ENCODE measurements around the gene DUSP2.

Gene DUSP2

DNA sequence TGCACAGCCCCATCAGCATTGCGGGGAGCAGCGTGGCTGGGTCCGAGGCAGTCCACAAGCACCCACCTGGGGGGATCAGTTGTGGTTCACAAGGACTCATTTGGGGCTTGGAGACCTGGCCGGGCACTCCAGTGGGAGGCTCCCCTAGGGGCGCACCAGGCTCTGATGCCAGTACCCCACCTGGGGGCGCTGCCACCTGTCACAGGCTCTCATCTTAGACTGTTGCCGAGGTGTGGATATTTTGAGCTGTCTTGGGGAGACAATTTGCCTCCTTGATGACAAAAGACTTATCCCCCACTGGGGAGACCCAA is 31.9 kb downstream of the DUSP2 start:
- DNase-seq, result no peak

- DNase-seq, result no peak
Measured at GRCh38 chr2:96112501-96113366, 32.5 kb downstream of the DUSP2 start.

DNA sequence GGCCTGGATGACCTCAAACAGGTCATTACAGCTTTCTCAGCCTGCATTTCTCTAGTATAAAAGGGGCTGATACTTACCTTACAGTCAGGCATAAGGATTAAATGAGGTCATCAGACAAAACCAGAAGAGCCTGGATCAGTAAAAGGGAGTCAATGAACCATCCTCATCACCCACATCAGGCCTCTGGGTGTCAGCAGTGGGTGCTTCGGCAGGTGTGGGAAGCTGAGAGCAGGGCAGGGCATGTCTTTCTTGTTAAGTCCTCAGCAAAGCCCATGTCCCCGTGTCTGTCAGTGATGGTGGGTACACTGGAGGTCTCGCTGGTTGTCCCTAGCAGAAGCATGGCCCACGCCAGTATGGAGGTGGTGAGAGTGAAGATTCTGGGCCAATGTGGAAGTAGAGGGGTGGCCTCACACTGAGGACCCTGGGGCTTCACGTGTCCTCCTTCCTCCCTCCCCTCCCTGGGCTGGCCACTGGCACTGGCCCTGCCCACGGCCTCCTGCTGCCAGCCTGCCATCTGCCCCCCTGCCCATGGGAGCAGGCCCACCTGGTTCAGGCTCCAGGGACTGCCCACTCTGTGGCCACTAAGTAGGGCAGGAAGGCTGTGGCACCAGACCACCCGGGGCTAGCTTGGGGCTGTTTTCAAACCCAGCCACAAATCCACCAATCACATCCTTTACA is 33.3 kb downstream of the DUSP2 start:
- no peak for DNase-seq

DNA sequence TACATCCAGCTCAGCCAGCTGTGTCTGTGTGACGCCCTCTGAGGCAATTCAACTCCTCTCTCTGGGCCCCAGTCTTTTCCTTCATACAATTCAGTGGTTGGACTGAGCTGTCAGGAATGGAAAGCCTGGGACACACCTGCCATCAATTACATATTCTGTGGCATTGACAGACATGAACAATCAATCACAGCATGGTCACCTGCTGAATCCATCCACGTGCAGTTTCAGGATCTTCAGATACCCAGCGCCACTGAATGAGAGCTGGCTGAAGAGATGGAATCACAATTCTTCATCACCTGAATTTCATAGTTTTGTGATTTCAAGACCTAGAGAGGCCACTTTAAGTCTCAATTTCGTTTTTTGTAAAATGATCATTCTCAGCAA is 34.0 kb downstream of the DUSP2 start:
- DNase-seq, result no peak

DNA sequence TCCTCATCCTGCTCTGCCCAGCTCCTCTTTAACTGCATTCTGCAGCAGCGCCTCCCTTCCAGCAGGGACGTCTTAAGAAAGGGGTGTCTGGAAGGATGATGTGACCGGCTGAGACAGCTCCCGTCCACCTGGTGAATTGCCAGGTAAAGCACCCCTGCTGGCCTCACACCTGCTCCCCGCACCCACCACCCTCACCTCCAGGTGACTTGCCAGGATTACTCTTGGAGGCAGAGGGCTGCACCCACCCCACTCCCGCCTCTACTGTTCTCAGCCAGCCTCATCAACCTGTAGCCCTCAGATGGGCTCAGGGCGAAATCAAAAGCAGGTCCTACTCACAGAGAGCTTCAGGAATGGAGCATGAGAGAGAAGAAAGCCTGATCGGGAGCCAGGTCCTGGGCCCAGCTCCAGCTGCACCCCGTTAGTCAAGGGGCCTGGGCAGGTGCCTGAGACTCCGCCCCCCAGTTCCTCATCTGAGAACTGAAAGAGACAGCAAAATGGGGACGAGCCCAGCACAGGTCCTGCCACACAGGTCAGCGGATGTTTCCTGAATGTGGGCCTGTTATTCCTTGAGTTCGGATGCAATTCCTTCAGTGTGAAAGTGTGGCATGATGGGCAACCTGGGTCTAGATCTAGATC is 34.5 kb downstream of the DUSP2 start:
- no peak for DNase-seq

GRCh38 chr2:96109931-96110511 is 35.2 kb downstream of the DUSP2 start:
- DNase-seq, result no peak

DNA sequence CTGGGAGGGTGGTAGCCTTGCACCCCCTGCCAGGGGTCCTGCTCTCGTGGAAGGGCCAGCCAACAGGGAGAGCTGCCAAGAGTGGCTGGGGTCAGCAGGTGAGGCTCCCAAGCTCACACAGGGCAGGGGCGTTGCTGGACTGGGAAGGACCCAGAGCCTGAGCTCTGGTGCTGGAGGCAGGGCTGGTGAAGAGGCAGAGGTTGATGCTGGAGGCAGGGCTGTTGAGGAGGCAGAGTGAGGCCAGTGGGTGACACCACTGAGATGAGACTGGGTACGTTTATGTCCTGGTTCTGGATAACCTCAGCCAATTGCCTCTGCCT is 35.9 kb downstream of the DUSP2 start:
- DNase-seq, result no peak

- DNase-seq, result no peak
Measured at GRCh38 chr2:96108541-96109360, 36.5 kb downstream of the DUSP2 start.

- no peak for DNase-seq
Measured at GRCh38 chr2:96108151-96108540, 37.1 kb downstream of the DUSP2 start.

DNA sequence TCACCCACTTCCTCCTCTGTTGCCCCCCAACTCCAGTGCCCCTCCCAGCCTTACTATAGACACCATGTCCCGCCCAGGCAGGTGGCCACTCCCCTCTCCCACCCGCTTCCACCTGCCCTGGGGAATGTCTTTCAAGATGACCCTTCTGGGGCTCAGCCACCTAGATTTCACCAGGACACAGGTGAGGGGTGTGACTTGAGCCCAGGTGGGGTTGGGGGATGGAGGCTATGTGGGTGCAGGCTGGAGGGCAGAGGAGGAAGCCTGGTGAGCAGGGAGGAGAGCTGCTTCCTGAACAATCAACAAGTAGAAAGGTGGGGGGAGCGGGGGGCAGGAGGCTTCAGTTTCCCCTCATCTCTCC is 37.6 kb downstream of the DUSP2 start:
- no peak for DNase-seq

DNA sequence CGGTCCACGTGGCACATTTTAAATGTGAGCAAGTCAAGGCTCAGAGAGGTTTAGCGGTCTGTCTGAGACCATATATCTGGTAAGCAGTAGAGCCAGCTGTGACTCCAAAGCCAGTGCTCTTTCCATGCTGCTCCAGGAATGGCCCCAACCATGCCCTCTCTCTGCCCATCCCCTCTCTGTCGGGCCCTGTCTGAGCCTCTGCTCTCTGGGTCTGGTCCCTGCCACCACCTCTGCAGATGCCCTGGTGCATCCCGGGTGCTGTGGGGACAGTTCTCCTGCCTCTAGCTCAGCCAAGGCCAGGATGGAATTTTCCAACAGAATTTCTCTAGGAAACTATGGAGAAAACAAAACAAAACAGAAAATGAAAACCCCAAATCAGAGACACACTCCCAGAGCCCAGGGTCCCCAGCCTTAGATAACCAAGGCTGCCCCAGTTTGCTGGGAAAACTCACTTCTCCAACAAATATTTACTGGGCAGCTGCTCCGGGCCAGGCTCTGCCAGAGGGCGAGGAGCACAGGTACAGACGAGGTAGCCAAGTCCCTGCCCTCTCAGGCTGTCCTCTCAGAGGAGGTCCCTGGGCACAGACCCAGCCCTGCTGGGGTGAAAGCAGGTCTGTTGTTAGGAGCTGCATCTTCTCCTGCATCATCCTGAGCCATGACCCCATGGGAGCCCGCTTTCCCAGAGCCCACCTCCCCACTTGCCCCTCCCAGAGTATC is 38.1 kb downstream of the DUSP2 start:
- no peak for DNase-seq

DNA sequence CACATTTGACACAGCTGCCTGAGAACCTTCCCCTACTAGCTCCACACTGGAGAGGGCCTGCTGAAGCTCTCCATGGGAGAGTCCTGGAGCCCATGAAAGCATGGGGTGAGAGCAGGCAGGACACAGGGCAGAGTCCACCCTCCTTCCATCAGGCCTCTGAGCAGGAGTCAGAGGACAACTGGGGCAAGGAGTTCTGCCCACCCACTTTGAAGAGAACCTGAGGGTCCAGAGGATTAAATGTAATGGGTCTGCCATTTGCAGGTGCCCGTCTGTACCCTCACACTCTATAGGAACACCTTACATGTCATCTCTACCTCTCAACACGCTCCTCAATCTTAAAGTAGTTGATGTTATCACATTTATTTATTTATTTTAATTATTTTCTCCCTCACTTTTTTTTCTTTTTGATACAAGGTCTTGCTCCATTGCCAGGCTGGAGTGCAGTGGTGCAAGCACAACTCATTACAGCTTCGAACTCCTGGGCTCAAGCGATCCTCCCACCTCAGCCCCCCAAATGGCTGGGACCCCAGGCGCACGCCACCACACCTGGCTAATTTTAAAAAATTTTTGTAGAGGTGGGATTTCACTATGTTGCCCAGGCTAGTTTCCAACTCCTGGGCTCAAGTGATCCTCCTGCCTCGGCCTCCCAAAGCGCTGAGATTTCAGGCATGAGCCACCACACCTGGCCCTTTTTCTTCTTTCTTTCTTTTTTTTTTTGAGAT is 39.1 kb downstream of the DUSP2 start:
- no peak for DNase-seq

- DNase-seq, result no peak
Measured at GRCh38 chr2:96105152-96105915, 39.9 kb downstream of the DUSP2 start.

DNA sequence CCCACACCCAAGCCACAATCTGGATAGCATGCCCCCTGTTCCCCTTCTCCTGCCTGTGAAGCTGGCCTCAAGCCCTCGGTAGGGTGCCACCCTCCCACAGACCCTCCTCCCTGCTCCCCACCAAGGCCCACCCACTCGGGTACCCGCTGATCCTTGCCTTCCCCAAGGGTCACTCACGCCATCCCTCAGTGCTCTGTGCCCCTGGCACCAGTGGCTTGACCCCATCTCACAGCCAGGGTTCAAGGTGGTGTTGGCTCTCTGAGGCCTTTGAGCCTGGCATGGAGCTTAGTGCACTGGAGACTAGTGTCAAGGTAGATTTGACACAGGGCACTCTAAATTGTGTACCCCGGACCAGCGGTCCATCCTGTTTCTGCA is 40.8 kb downstream of the DUSP2 start:
- DNase-seq, result no peak

DNA sequence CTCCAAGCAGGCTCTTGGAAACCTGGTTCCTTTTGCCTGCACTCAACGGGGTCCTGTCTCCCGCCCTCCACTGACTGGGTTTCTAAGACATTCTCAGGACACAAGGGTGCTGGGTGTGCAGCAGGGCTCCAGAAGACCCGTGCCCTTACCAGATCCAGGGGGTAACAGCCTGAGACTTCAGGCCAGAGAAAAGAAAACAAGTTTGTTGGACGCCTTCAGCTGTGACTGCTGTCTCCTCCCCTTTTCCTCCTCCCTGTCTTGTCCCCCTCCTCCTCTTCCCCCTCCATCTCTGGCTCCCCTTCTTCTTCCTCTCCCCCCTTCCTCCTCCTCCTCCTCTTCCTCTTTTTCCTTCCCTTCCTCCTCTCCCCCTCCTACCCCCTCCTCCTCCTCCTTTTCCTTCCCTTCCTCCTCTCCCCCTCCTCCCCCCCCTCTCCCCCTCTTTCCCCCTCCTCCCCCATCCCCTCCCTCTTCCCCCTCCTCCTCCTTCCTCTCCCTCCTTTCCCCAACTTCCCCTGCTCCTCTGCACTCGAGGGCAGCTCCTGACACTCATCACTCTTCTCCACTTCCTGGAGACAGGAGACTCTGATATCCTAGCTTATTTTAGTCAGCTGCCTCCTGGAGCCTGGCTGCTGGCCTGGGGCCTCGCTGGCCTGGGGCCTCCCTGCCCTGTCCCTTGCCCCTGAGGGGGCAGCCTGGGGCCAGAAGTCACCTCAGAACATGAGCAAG is 41.3 kb downstream of the DUSP2 start:
- peak; percentile 18 for DNase-seq

- DNase-seq, result no peak
Measured at GRCh38 chr2:96103187-96103601, 42.0 kb downstream of the DUSP2 start.

DNA sequence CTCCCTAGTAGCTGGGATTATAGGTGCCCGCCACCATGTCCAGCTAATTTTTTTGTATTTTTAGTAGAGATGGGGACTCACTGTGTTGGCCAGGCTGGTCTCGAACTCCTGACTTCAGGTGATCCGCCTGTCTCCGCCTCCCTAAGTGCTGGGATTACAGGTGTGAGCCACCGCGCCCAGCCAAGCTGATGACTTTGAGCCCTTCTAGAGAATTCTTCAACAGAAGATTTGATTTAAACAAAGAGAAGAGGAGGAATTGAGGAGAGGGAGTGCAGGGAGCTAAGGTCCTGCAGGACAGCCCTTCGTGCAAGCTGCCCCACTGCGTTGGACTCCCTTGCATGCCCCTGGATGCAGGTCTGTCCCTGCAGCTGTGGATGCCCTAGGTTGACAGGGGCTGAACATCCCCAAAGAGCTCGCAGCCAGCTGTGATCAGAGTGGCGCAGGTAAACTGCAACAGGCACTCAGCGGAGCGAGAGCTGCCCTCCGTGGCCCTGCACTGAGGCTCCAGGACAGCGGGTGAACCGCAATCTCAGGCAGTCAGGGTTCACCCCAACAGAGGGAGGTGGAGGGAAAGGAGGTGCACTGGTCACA is 42.5 kb downstream of the DUSP2 start:
- DNase-seq, result no peak

- DNase-seq, result no peak
Measured at GRCh38 chr2:96100893-96101304, 44.3 kb downstream of the DUSP2 start.

- DNase-seq, result no peak
Measured at GRCh38 chr2:96099861-96100798, 45.1 kb downstream of the DUSP2 start.

Data from NCI-H226 (cell line).